ENCODE data around the gene TP53I13. TPM values are rescaled to one million over a fixed set of nuclear protein-coding genes. Genes with fewer than 3 reads are reported as not detected.

The TP53I13 gene
- total RNA-seq, 2 experiments from 2014 or later, result 46.7 to 50.2 TPM

GRCh38 chr17:29570521-29570920 is 2.0 kb downstream of the TP53I13 start:
- CTCF ChIA-PET, result interaction anchor here (0.8 to 11.2 kb wide), 7 partner anchors 10 to 200 kb away, joined by 3 to 102 read pairs (median 12); partner anchors contain the start of gene ANKRD13B
- POLR2A ChIA-PET, result interaction anchor here (1.8 to 2.6 kb wide), 2 partner anchors 11 to 18 kb away, joined by 8 to 9 read pairs; no protein-coding TSS in a partner anchor
- no peak for ATAC-seq

DNA sequence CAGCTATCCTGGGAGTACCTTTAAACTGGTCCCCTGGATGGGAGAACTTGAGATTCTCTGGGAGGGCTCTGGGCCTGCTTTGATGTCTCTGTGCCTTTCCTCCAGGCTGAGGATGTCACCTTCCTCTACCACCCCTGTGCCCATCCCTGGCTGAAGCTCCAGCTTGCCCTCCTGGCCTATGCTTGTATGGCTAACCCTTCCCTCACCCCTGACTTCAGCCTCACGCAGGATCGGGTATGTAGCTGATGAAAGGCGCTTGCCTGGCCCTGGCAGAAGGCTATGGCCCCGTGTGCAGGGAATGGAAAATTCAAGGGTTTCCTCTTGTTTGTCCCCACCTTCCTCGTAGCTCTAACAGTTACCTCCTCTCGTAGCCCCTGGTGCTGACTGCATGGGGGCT is 3.0 kb downstream of the TP53I13 start:
- CTCF ChIA-PET, result interaction anchor here (1.6 to 11.2 kb wide), 5 partner anchors 10 to 201 kb away, joined by 4 to 102 read pairs (median 28); partner anchors contain the start of gene ANKRD13B
- no peak for ATAC-seq
- intact Hi-C loops (cut with micrococcal nuclease), result no loop called here
- Mint-ChIP-seq H3K4me1 (ENCODE audit: low read depth) (peaks cover 23% of the 10 kb centered on the region), H3K36me3 (ENCODE audit: low read depth) (peaks cover 13% of the 10 kb centered on the region), H3K27ac (no peak overlapping the region), H3K27me3 (no peaks in the 10 kb centered on the region), H3K4me3 (no peak overlapping the region), H3K9me3 (no peaks in the 10 kb centered on the region)
- POLR2A ChIA-PET, result interaction anchor here (2.6 to 4.0 kb wide), 2 partner anchors 10 to 43 kb away, joined by 9 to 19 read pairs; no protein-coding TSS in a partner anchor
- TF ChIP-seq CTCF (IDR thresholded peaks at IDR 0.05), result no peak
- DNase-seq, result no peak

More at GRCh38 chr17:29570521-29570920, 2.0 kb downstream of the TP53I13 start:
- no peak for TF ChIP-seq CTCF (IDR thresholded peaks at IDR 0.05)
- Mint-ChIP-seq H3K27ac (no peak overlapping the region), H3K4me3 (no peak overlapping the region), H3K27me3 (no peaks in the 10 kb centered on the region), H3K36me3 (ENCODE audit: low read depth) (peaks cover 13% of the 10 kb centered on the region), H3K4me1 (ENCODE audit: low read depth) (peaks cover 29% of the 10 kb centered on the region), H3K9me3 (no peaks in the 10 kb centered on the region)
- intact Hi-C loops (cut with micrococcal nuclease), result no loop called here
- DNase-seq, result peak; percentile 1

- no peak for TF ChIP-seq CTCF (IDR thresholded peaks at IDR 0.05)
- Mint-ChIP-seq H3K4me1 (ENCODE audit: low read depth) (peaks cover 23% of the 10 kb centered on the region), H3K36me3 (ENCODE audit: low read depth) (peaks cover 13% of the 10 kb centered on the region), H3K4me3 (no peak overlapping the region), H3K27ac (no peak overlapping the region), H3K9me3 (no peaks in the 10 kb centered on the region), H3K27me3 (no peaks in the 10 kb centered on the region)
- ChIA-PET CTCF (interaction anchor here (0.6 to 11.2 kb wide), 13 partner anchors 10 to 423 kb away, joined by 3 to 102 read pairs (median 8); partner anchors contain the start of gene ANKRD13B), POLR2A (interaction anchor here (0.6 to 4.0 kb wide), 5 partner anchors 9 to 719 kb away, joined by 3 to 19 read pairs (median 11); partner anchors contain the start of gene BLMH)
- no peak for DNase-seq
- intact Hi-C loops (cut with micrococcal nuclease), result no loop called here
- no peak for ATAC-seq
Observed at GRCh38 chr17:29571883-29572681, 3.6 kb downstream of the TP53I13 start.

GRCh38 chr17:29572691-29573557 is 4.4 kb downstream of the TP53I13 start:
- ATAC-seq, result peak; percentile 38
- ChIA-PET POLR2A (interaction anchor here (0.6 to 4.0 kb wide), 9 partner anchors 9 to 859 kb away, joined by 3 to 19 read pairs (median 6); partner anchors contain the start of gene BLMH), CTCF (interaction anchor here (0.6 to 11.2 kb wide), 17 partner anchors 8 to 424 kb away, joined by 3 to 102 read pairs (median 6); partner anchors contain the start of gene ANKRD13B)
- Mint-ChIP-seq H3K4me3 (no peak overlapping the region), H3K27me3 (no peaks in the 10 kb centered on the region), H3K27ac (no peak overlapping the region), H3K4me1 (ENCODE audit: low read depth) (peaks cover 23% of the 10 kb centered on the region), H3K36me3 (ENCODE audit: low read depth) (peaks cover 15% of the 10 kb centered on the region), H3K9me3 (no peaks in the 10 kb centered on the region)
- intact Hi-C loops (cut with micrococcal nuclease), result no loop called here
- DNase-seq, result peak; percentile 76
- peak; percentile 64 for TF ChIP-seq CTCF (IDR thresholded peaks at IDR 0.05)

Measured in activated CD8-positive, alpha-beta T cell treated with anti-CD3 and anti-CD28 coated beads for 36 hours (primary cell).